Kidney epithelial cell (primary cell): ENCODE results near the gene EID3. TPM values are rescaled to one million over a fixed set of nuclear protein-coding genes. Genes with fewer than 3 reads are reported as not detected.

ENCODE experiments used
- DNase-seq: peaks from one replicate; pipeline ENCODE4 v3.0.0-alpha.2; 2010; ENCODE audit warnings: low read depth
- H3K27me3 ChIP-seq: 2 replicates; pipeline ENCODE4 v1.6.0; 2011; ENCODE audit warnings: low read length; ENCODE audit not compliant: control insufficient read depth, insufficient read depth
- H3K36me3 ChIP-seq: 2 replicates; pipeline ENCODE4 v1.5.1; 2011; ENCODE audit warnings: low read length; ENCODE audit not compliant: control insufficient read depth, insufficient read depth
- H3K4me3 ChIP-seq: 2 replicates; pipeline ENCODE4 v1.5.1; 2011; ENCODE audit warnings: low read depth, mild to moderate bottlenecking, control low read depth, low read length
- CTCF ChIP-seq: IDR thresholded peaks from 2 replicates; pipeline ENCODE4 v1.5.1; 2011; ENCODE audit warnings: mild to moderate bottlenecking, moderate library complexity, low read length, control low read depth, inconsistent platforms; ENCODE audit not compliant: insufficient read depth, poor library complexity, severe bottlenecking
- total RNA-seq: library from RNA; depleted of rRNA; stranded (reverse); fragments of >200 nt; gene quantifications from 2 replicates; pipeline ENCODE4 v1.2.3, GENCODE V29; 2015

EID3 gene
- total RNA-seq, 1 donor from 2014 or later = 2.9 TPM

GRCh38 chr12:104353012-104353981 is 49.8 kb downstream of the EID3 start:
- no peak for TF ChIP-seq CTCF
- Histone ChIP-seq H3K36me3 (peaks cover 2% of the 10 kb centered on the region), H3K27me3 (no peaks in the 10 kb centered on the region), H3K4me3 (no peak overlapping the region)
- DNase-seq = no peak

GRCh38 chr12:104354167-104354867 is 50.8 kb downstream of the EID3 start:
- Histone ChIP-seq H3K36me3 (no peaks in the 10 kb centered on the region), H3K4me3 (no peak overlapping the region), H3K27me3 (no peaks in the 10 kb centered on the region)
- no peak for DNase-seq
- no peak for TF ChIP-seq CTCF

Other genes starting within 250 kb of the EID3 start
- 4.6 and 7.4 TPM in 2 replicates for gene HCFC2, start 239.2 kb upstream of the EID3 start, total RNA-seq
- 14.3 and 17.2 TPM in 2 replicates for gene NFYB, start 165.5 kb upstream of the EID3 start, total RNA-seq
- gene TXNRD1, start 88.0 kb upstream of the EID3 start, total RNA-seq = 78.7 and 100 TPM in 2 replicates
- 27.2 and 32.6 TPM in 2 replicates for gene CHST11, start 153.2 kb downstream of the EID3 start, total RNA-seq